ENCODE data around the gene LRRC7.

The LRRC7 gene

GRCh38 chr1:69661686-69662085 lies 94.0 kb downstream of the LRRC7 start:
- Histone ChIP-seq H3K9ac (ENCODE audit: insufficient read length, low read depth) (no peak overlapping the region), H3K4me3 (ENCODE audit: insufficient read length, low read depth) (no peak overlapping the region), H3K4me1 (ENCODE audit: insufficient read depth, insufficient read length) (no peaks in the 10 kb centered on the region), H3K9me3 (ENCODE audit: insufficient read depth, low read length) (no peaks in the 10 kb centered on the region), H3K27me3 (ENCODE audit: insufficient read depth, insufficient read length) (no peaks in the 10 kb centered on the region), H3K36me3 (ENCODE audit: insufficient read depth, insufficient read length, low read length) (no peaks in the 10 kb centered on the region)
- DNase-seq (ENCODE audit: low read depth, low spot score): no peak
- TF ChIP-seq YY1 (IDR thresholded peaks at IDR 0.05; ENCODE audit: insufficient read depth, insufficient read length) (no peak), SUZ12 (IDR thresholded peaks at IDR 0.05; ENCODE audit: extremely low read depth, insufficient read depth, insufficient read length) (no peak), ZNF274 (IDR thresholded peaks at IDR 0.05; ENCODE audit: low read depth, low read length) (no peak)

DNA sequence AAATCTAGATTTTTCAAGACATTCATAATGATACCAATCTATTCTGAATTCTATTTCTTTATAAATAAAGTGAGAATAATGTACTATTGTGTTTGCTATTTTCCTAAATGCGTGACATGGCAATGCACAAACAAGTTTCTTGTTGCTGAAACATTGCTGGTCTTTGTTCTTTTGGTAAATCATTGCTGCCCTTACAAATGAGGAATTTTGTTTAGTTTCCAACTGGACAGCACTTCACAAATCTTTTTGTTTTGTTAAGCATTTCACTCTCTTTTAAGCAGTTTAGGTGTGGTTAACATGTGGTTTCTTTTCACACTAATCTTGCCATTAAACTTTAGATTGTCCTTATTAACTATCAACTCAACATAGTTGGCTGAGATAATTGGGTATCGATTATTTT lies 94.6 kb downstream of the LRRC7 start:
- Histone ChIP-seq H3K36me3 (ENCODE audit: insufficient read depth, insufficient read length, low read length) (no peaks in the 10 kb centered on the region), H3K4me3 (ENCODE audit: insufficient read length, low read depth) (no peak overlapping the region), H3K4me1 (ENCODE audit: insufficient read depth, insufficient read length) (no peaks in the 10 kb centered on the region), H3K9ac (ENCODE audit: insufficient read length, low read depth) (no peak overlapping the region), H3K27me3 (ENCODE audit: insufficient read depth, insufficient read length) (no peaks in the 10 kb centered on the region), H3K9me3 (ENCODE audit: insufficient read depth, low read length) (no peaks in the 10 kb centered on the region)
- no peak for DNase-seq (ENCODE audit: low read depth, low spot score)
- TF ChIP-seq YY1 (IDR thresholded peaks at IDR 0.05; ENCODE audit: insufficient read depth, insufficient read length): no peak
- TF ChIP-seq SUZ12 (IDR thresholded peaks at IDR 0.05; ENCODE audit: extremely low read depth, insufficient read depth, insufficient read length): no peak
- no peak for TF ChIP-seq ZNF274 (IDR thresholded peaks at IDR 0.05; ENCODE audit: low read depth, low read length)

DNA sequence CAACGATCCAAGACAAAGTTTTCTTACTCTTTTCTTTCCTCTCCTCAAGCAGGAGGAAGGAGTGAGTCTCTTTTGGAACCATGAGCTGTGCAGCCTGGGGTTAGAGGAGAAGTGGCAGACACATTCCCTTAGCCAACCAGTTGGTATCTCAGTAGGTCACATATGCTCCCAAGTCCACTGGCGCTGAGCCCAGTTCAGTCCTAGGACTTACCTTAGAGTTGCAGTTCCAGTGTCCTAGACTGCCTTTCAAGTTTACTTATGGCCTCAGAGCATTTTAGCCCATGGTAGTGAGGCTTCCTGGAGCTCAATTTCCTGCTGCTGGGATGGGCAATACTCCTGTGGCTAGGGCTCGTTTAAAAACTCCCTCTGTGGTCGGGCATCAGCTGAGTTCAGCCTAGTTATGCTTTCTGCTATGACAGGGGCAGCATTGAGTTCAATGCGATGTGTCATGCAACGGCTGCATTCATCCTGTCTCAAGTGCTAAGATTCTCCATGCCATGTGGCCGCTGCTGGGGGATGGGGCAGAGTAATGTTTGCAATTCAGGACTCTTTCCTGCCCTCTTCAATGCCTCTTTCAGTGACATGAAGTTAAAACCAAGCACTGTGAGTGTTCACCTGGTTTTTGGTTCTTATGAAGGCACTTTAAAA lies 103.8 kb downstream of the LRRC7 start:
- no peaks in the 10 kb centered on the region for H3K27me3 ChIP-seq (ENCODE audit: insufficient read depth, insufficient read length)
- H3K9ac ChIP-seq (ENCODE audit: insufficient read length, low read depth): no peak overlapping the region
- no peaks in the 10 kb centered on the region for H3K36me3 ChIP-seq (ENCODE audit: insufficient read depth, insufficient read length, low read length)
- H3K9me3 ChIP-seq (ENCODE audit: insufficient read depth, low read length): no peaks in the 10 kb centered on the region
- no peak for DNase-seq (ENCODE audit: low read depth, low spot score)
- TF ChIP-seq YY1 (IDR thresholded peaks at IDR 0.05; ENCODE audit: insufficient read depth, insufficient read length) (no peak), ZNF274 (IDR thresholded peaks at IDR 0.05; ENCODE audit: low read depth, low read length) (no peak), SUZ12 (IDR thresholded peaks at IDR 0.05; ENCODE audit: extremely low read depth, insufficient read depth, insufficient read length) (no peak)
- H3K4me3 ChIP-seq (ENCODE audit: insufficient read length, low read depth): no peak overlapping the region
- no peaks in the 10 kb centered on the region for H3K4me1 ChIP-seq (ENCODE audit: insufficient read depth, insufficient read length)

GRCh38 chr1:69673321-69673720 lies 105.6 kb downstream of the LRRC7 start:
- no peak overlapping the region for H3K9ac ChIP-seq (ENCODE audit: insufficient read length, low read depth)
- no peak for DNase-seq (ENCODE audit: low read depth, low spot score)
- H3K9me3 ChIP-seq (ENCODE audit: insufficient read depth, low read length): no peaks in the 10 kb centered on the region
- TF ChIP-seq YY1 (IDR thresholded peaks at IDR 0.05; ENCODE audit: insufficient read depth, insufficient read length) (no peak), SUZ12 (IDR thresholded peaks at IDR 0.05; ENCODE audit: extremely low read depth, insufficient read depth, insufficient read length) (no peak), ZNF274 (IDR thresholded peaks at IDR 0.05; ENCODE audit: low read depth, low read length) (no peak)
- H3K27me3 ChIP-seq (ENCODE audit: insufficient read depth, insufficient read length): no peaks in the 10 kb centered on the region
- H3K4me3 ChIP-seq (ENCODE audit: insufficient read length, low read depth): no peak overlapping the region
- no peaks in the 10 kb centered on the region for H3K4me1 ChIP-seq (ENCODE audit: insufficient read depth, insufficient read length)
- H3K36me3 ChIP-seq (ENCODE audit: insufficient read depth, insufficient read length, low read length): no peaks in the 10 kb centered on the region

GRCh38 chr1:69679965-69680364 lies 112.2 kb downstream of the LRRC7 start:
- no peaks in the 10 kb centered on the region for H3K27me3 ChIP-seq (ENCODE audit: insufficient read depth, insufficient read length)
- TF ChIP-seq ZNF274 (IDR thresholded peaks at IDR 0.05; ENCODE audit: low read depth, low read length) (no peak), YY1 (IDR thresholded peaks at IDR 0.05; ENCODE audit: insufficient read depth, insufficient read length) (no peak), SUZ12 (IDR thresholded peaks at IDR 0.05; ENCODE audit: extremely low read depth, insufficient read depth, insufficient read length) (no peak)
- no peaks in the 10 kb centered on the region for H3K36me3 ChIP-seq (ENCODE audit: insufficient read depth, insufficient read length, low read length)

GRCh38 chr1:69686367-69686984 lies 118.8 kb downstream of the LRRC7 start:
- TF ChIP-seq YY1 (IDR thresholded peaks at IDR 0.05; ENCODE audit: insufficient read depth, insufficient read length): no peak
- no peak for TF ChIP-seq SUZ12 (IDR thresholded peaks at IDR 0.05; ENCODE audit: extremely low read depth, insufficient read depth, insufficient read length)
- TF ChIP-seq ZNF274 (IDR thresholded peaks at IDR 0.05; ENCODE audit: low read depth, low read length): no peak
- Histone ChIP-seq H3K9ac (ENCODE audit: insufficient read length, low read depth) (no peak overlapping the region), H3K4me3 (ENCODE audit: insufficient read length, low read depth) (no peak overlapping the region), H3K9me3 (ENCODE audit: insufficient read depth, low read length) (peaks cover 13% of the 10 kb centered on the region), H3K27me3 (ENCODE audit: insufficient read depth, insufficient read length) (no peaks in the 10 kb centered on the region), H3K36me3 (ENCODE audit: insufficient read depth, insufficient read length, low read length) (no peaks in the 10 kb centered on the region), H3K4me1 (ENCODE audit: insufficient read depth, insufficient read length) (no peaks in the 10 kb centered on the region)
- DNase-seq (ENCODE audit: low read depth, low spot score): no peak

More at GRCh38 chr1:69679965-69680364, 112.2 kb downstream of the LRRC7 start:
- Histone ChIP-seq H3K9me3 (ENCODE audit: insufficient read depth, low read length) (no peaks in the 10 kb centered on the region), H3K4me3 (ENCODE audit: insufficient read length, low read depth) (no peak overlapping the region), H3K4me1 (ENCODE audit: insufficient read depth, insufficient read length) (no peaks in the 10 kb centered on the region), H3K9ac (ENCODE audit: insufficient read length, low read depth) (no peak overlapping the region)
- DNase-seq (ENCODE audit: low read depth, low spot score): no peak

DNA sequence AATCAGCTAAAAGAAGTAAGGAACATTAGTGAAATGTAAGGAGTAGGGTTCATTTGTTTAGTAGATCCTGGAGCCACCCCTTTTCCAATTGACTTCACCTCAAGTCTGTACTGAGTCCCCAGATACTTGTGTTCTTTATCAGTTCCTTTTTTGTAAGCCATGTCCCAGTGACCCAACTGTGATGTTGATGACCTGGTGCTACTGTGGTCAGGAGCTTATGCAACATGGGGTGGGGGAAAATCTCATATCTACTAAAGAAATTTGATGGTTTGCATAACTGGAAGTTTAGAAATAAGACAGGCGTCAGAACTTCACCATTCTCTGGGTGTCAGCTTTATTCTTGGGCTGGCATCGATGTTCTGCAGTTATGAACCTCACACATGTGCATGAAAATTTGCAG lies 120.5 kb downstream of the LRRC7 start:
- no peak for DNase-seq (ENCODE audit: low read depth, low spot score)
- H3K9ac ChIP-seq (ENCODE audit: insufficient read length, low read depth): no peak overlapping the region
- TF ChIP-seq YY1 (IDR thresholded peaks at IDR 0.05; ENCODE audit: insufficient read depth, insufficient read length) (no peak), ZNF274 (IDR thresholded peaks at IDR 0.05; ENCODE audit: low read depth, low read length) (no peak), SUZ12 (IDR thresholded peaks at IDR 0.05; ENCODE audit: extremely low read depth, insufficient read depth, insufficient read length) (no peak)
- H3K36me3 ChIP-seq (ENCODE audit: insufficient read depth, insufficient read length, low read length): no peaks in the 10 kb centered on the region
- H3K27me3 ChIP-seq (ENCODE audit: insufficient read depth, insufficient read length): no peaks in the 10 kb centered on the region
- H3K4me1 ChIP-seq (ENCODE audit: insufficient read depth, insufficient read length): no peaks in the 10 kb centered on the region
- peaks cover 13% of the 10 kb centered on the region for H3K9me3 ChIP-seq (ENCODE audit: insufficient read depth, low read length)
- no peak overlapping the region for H3K4me3 ChIP-seq (ENCODE audit: insufficient read length, low read depth)
